K562 (cell line): ENCODE data around the gene SENP1. TPM values are rescaled to one million over a fixed set of nuclear protein-coding genes. Genes with fewer than 3 reads are reported as not detected.

ENCODE experiments used
- BACH1 ChIP-seq: fragments of 200-800 bp; sonication (Bioruptor generic); IDR thresholded peaks from 2 replicates; pipeline ENCODE4 v1.6.1; 2016; ENCODE audit warnings: missing genetic modification characterization, missing compliant biosample characterization
- CBFA2T2 ChIP-seq: fragments of 450-650 bp; conservative IDR thresholded peaks from 2 replicates; pipeline ENCODE4 v1.6.1; 2017; ENCODE audit warnings: mild to moderate bottlenecking
- HMG20B ChIP-seq: fragments of 250-450 bp; sonication (Bioruptor Pico); IDR thresholded peaks from 2 replicates; pipeline ENCODE4 v1.5.0; 2021; ENCODE audit warnings: mild to moderate bottlenecking
- POLR2B ChIP-seq: fragments of 450-650 bp; IDR thresholded peaks from 2 replicates; pipeline ENCODE4 v1.6.1; 2018; ENCODE audit warnings: low read depth; ENCODE audit not compliant: partially characterized antibody
- RBM39 ChIP-seq: fragments of 200-400 bp; formaldehyde crosslinking; optimal IDR thresholded peaks from 2 replicates; pipeline ENCODE3; 2018; ENCODE audit warnings: low read depth, low read length
- SMAD2 ChIP-seq: fragments of 150-350 bp; IDR thresholded peaks from 2 replicates; pipeline ENCODE4 v1.6.1; 2014; ENCODE audit warnings: low read depth, mild to moderate bottlenecking, low read length
- U2AF2 ChIP-seq: fragments of 200-400 bp; formaldehyde crosslinking; optimal IDR thresholded peaks from 2 replicates; pipeline ENCODE3; 2017; ENCODE audit warnings: low read depth, mild to moderate bottlenecking, low read length
- ZBED1 ChIP-seq: IDR thresholded peaks from 2 replicates; pipeline ENCODE4 v1.6.1; 2014
- ZNF584 ChIP-seq: fragments of 200-800 bp; sonication (Bioruptor generic); IDR thresholded peaks from 2 replicates; pipeline ENCODE4 v1.6.1; 2016; ENCODE audit warnings: low read depth, mild to moderate bottlenecking, missing genetic modification characterization, missing compliant biosample characterization
- ZNF589 ChIP-seq: fragments of 200-800 bp; sonication (Bioruptor generic); IDR thresholded peaks from 2 replicates; pipeline ENCODE4 v1.6.1; 2016; ENCODE audit warnings: low read depth, missing genetic modification characterization, missing compliant biosample characterization
- polyA plus RNA-seq, 8 experiments: library from polyadenylated mRNA; depleted of rRNA in 4 of 8; stranded (reverse) in 5 of 8; unstranded in 3 of 8; fragments of >200 nt; fragmentation: Nextera tagmentation in 2 of 8; fragmentation: Illumina TruSeq in 1 of 8; extraction: Ambion mirVana in 2 of 8; extraction: Trizol in 1 of 8; gene quantifications; 2 replicates each; pipeline versions ENCODE4 v1.2.1 to v1.2.3, GENCODE V29; 2011 to 2014; ENCODE audit warnings: inconsistent platforms in 1 of 8, missing spikeins in 1 of 8
- total RNA-seq, 7 experiments: library from RNA; depleted of rRNA in 6 of 7; stranded (reverse); fragments of >200 nt in 6 of 7; fragmentation: Illumina TruSeq in 2 of 7; extraction: Trizol in 2 of 7; gene quantifications; 2 replicates each; pipeline versions ENCODE4 v1.2.1 to v1.2.3, GENCODE V29; 2011 to 2021; ENCODE audit warnings: low replicate concordance in 1 of 7
- TF ChIP-seq, protein P1 (sequence below): fragments of 200-600 bp; sonication (generic); IDR thresholded peaks from one replicate; pipeline ENCODE4 v1.6.1; 2012; ENCODE audit warnings: mild to moderate bottlenecking, low read depth, low read length, inconsistent platforms
- TF ChIP-seq, protein P2 (sequence below), 2 experiments: fragments of 450-650 bp in 1 of 2; IDR thresholded peaks; 2 replicates each; pipeline ENCODE4 v1.6.1; 2011 to 2017; ENCODE audit warnings: low read depth in 2 of 2, antibody characterized with exemption in 1 of 2, borderline replicate concordance in 1 of 2, low read length in 1 of 2, mild to moderate bottlenecking in 1 of 2, mixed read lengths in 1 of 2; ENCODE audit not compliant: control insufficient read depth in 1 of 2
- TF ChIP-seq, protein P3 (sequence below): fragments of 450-650 bp; IDR thresholded peaks from 2 replicates; pipeline ENCODE4 v1.6.1; 2014; ENCODE audit warnings: low read depth, mild to moderate bottlenecking, moderate library complexity, borderline replicate concordance

The SENP1 gene
- total and polyA plus RNA-seq, 9 of the 15 experiments (the other 6 are each of a cell fraction or from before 2014, with no cell fraction given) = 15.5 to 59.0 (median 36.3) TPM

DNA sequence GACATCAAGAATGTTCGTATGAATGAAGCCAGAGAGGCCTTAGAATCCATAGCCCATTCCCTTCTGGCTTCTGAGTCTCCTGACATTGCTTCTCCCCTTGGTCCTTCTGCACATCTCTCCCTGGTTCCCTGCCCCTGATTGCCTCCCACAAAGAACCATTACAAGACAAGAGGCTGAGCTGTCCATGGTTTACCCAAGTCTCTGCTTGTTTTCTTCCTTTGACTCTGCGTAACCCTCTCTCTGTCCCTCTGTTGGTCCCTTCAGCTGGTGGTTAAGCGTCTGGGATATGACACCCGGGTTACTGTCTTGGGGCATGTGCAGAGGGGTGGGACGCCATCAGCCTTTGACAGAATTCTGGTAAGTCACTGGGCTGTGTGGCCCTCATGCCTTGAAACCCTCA is 29.1 kb upstream of the SENP1 start (continued):
- TF ChIP-seq, protein P1, sequence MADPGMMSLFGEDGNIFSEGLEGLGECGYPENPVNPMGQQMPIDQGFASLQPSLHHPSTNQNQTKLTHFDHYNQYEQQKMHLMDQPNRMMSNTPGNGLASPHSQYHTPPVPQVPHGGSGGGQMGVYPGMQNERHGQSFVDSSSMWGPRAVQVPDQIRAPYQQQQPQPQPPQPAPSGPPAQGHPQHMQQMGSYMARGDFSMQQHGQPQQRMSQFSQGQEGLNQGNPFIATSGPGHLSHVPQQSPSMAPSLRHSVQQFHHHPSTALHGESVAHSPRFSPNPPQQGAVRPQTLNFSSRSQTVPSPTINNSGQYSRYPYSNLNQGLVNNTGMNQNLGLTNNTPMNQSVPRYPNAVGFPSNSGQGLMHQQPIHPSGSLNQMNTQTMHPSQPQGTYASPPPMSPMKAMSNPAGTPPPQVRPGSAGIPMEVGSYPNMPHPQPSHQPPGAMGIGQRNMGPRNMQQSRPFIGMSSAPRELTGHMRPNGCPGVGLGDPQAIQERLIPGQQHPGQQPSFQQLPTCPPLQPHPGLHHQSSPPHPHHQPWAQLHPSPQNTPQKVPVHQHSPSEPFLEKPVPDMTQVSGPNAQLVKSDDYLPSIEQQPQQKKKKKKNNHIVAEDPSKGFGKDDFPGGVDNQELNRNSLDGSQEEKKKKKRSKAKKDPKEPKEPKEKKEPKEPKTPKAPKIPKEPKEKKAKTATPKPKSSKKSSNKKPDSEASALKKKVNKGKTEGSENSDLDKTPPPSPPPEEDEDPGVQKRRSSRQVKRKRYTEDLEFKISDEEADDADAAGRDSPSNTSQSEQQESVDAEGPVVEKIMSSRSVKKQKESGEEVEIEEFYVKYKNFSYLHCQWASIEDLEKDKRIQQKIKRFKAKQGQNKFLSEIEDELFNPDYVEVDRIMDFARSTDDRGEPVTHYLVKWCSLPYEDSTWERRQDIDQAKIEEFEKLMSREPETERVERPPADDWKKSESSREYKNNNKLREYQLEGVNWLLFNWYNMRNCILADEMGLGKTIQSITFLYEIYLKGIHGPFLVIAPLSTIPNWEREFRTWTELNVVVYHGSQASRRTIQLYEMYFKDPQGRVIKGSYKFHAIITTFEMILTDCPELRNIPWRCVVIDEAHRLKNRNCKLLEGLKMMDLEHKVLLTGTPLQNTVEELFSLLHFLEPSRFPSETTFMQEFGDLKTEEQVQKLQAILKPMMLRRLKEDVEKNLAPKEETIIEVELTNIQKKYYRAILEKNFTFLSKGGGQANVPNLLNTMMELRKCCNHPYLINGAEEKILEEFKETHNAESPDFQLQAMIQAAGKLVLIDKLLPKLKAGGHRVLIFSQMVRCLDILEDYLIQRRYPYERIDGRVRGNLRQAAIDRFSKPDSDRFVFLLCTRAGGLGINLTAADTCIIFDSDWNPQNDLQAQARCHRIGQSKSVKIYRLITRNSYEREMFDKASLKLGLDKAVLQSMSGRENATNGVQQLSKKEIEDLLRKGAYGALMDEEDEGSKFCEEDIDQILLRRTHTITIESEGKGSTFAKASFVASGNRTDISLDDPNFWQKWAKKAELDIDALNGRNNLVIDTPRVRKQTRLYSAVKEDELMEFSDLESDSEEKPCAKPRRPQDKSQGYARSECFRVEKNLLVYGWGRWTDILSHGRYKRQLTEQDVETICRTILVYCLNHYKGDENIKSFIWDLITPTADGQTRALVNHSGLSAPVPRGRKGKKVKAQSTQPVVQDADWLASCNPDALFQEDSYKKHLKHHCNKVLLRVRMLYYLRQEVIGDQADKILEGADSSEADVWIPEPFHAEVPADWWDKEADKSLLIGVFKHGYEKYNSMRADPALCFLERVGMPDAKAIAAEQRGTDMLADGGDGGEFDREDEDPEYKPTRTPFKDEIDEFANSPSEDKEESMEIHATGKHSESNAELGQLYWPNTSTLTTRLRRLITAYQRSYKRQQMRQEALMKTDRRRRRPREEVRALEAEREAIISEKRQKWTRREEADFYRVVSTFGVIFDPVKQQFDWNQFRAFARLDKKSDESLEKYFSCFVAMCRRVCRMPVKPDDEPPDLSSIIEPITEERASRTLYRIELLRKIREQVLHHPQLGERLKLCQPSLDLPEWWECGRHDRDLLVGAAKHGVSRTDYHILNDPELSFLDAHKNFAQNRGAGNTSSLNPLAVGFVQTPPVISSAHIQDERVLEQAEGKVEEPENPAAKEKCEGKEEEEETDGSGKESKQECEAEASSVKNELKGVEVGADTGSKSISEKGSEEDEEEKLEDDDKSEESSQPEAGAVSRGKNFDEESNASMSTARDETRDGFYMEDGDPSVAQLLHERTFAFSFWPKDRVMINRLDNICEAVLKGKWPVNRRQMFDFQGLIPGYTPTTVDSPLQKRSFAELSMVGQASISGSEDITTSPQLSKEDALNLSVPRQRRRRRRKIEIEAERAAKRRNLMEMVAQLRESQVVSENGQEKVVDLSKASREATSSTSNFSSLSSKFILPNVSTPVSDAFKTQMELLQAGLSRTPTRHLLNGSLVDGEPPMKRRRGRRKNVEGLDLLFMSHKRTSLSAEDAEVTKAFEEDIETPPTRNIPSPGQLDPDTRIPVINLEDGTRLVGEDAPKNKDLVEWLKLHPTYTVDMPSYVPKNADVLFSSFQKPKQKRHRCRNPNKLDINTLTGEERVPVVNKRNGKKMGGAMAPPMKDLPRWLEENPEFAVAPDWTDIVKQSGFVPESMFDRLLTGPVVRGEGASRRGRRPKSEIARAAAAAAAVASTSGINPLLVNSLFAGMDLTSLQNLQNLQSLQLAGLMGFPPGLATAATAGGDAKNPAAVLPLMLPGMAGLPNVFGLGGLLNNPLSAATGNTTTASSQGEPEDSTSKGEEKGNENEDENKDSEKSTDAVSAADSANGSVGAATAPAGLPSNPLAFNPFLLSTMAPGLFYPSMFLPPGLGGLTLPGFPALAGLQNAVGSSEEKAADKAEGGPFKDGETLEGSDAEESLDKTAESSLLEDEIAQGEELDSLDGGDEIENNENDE = no peak
- TF ChIP-seq SMAD2 = no peak
- TF ChIP-seq BACH1 (tag) = no peak
- TF ChIP-seq RBM39 = no peak
- TF ChIP-seq, protein P2, sequence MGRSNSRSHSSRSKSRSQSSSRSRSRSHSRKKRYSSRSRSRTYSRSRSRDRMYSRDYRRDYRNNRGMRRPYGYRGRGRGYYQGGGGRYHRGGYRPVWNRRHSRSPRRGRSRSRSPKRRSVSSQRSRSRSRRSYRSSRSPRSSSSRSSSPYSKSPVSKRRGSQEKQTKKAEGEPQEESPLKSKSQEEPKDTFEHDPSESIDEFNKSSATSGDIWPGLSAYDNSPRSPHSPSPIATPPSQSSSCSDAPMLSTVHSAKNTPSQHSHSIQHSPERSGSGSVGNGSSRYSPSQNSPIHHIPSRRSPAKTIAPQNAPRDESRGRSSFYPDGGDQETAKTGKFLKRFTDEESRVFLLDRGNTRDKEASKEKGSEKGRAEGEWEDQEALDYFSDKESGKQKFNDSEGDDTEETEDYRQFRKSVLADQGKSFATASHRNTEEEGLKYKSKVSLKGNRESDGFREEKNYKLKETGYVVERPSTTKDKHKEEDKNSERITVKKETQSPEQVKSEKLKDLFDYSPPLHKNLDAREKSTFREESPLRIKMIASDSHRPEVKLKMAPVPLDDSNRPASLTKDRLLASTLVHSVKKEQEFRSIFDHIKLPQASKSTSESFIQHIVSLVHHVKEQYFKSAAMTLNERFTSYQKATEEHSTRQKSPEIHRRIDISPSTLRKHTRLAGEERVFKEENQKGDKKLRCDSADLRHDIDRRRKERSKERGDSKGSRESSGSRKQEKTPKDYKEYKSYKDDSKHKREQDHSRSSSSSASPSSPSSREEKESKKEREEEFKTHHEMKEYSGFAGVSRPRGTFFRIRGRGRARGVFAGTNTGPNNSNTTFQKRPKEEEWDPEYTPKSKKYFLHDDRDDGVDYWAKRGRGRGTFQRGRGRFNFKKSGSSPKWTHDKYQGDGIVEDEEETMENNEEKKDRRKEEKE (IDR thresholded peaks at IDR 0.05; ENCODE audit: borderline replicate concordance in 1 of 2, control insufficient read depth in 1 of 2, low read depth in 2 of 2, low read length in 1 of 2) = no peak
- TF ChIP-seq POLR2B = no peak
- no peak for TF ChIP-seq ZBED1
- no peak for TF ChIP-seq CBFA2T2
- no peak for TF ChIP-seq ZNF589 (CRISPR knock-in tag)
- TF ChIP-seq, protein P3, sequence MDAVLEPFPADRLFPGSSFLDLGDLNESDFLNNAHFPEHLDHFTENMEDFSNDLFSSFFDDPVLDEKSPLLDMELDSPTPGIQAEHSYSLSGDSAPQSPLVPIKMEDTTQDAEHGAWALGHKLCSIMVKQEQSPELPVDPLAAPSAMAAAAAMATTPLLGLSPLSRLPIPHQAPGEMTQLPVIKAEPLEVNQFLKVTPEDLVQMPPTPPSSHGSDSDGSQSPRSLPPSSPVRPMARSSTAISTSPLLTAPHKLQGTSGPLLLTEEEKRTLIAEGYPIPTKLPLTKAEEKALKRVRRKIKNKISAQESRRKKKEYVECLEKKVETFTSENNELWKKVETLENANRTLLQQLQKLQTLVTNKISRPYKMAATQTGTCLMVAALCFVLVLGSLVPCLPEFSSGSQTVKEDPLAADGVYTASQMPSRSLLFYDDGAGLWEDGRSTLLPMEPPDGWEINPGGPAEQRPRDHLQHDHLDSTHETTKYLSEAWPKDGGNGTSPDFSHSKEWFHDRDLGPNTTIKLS = no peak
- TF ChIP-seq HMG20B (CRISPR knock-in tag) = no peak
- TF ChIP-seq U2AF2 = no peak
- no peak for TF ChIP-seq ZNF584
